ENCODE measurements around the gene CIC. TPM values are rescaled to one million over a fixed set of nuclear protein-coding genes. Genes with fewer than 3 reads are reported as not detected.
A peak's percentile ranks its signal among the peaks of the same experiment; 100 is the strongest.

The CIC gene
- total RNA-seq, 1 experiment from 2014 or later = 54.0 TPM

GRCh38 chr19:42281146-42281826 is 12.2 kb downstream of the CIC start:
- WGBS (ENCODE audit: extremely low coverage, insufficient read length, low lambda C conversion rate) = no CpG with 5 or more reads among the region's 25 CpGs
- Histone ChIP-seq H3K27me3 (ENCODE audit: insufficient read depth, low read length) (no peaks in the 10 kb centered on the region), H3K79me2 (ENCODE audit: insufficient read depth, low read length) (peaks cover 3% of the 10 kb centered on the region; the same call in 1 of the 2 replicates), H2BK20ac (ENCODE audit: low read depth, low read length, poor library complexity, severe bottlenecking) (no peak overlapping the region), H2AFZ (ENCODE audit: low read length) (no peak overlapping the region), H3K9me3 (ENCODE audit: control insufficient read depth, low read depth, low read length) (no peaks in the 10 kb centered on the region), H3K9ac (ENCODE audit: extremely low read depth, insufficient read length, low read length) (no peak overlapping the region), H3K23me2 (ENCODE audit: insufficient read length, low read depth, low read length, poor library complexity, severe bottlenecking) (peaks cover 19% of the 10 kb centered on the region), H3K79me1 (ENCODE audit: insufficient read depth, low read depth, low read length, poor library complexity, severe bottlenecking) (peaks cover 11% of the 10 kb centered on the region), H3K4ac (ENCODE audit: low read depth, low read length) (no peak overlapping the region), H2BK120ac (ENCODE audit: low read depth, low read length, poor library complexity, severe bottlenecking) (no peak overlapping the region), H4K91ac (ENCODE audit: insufficient read length, low read depth, low read length) (no peak overlapping the region), H3K23ac (ENCODE audit: insufficient read length, low read depth, low read length) (no peak overlapping the region), H2BK15ac (ENCODE audit: low read depth, low read length) (no peak overlapping the region), H3K56ac (ENCODE audit: insufficient read length, low read depth, low read length) (no peak overlapping the region), H4K20me1 (ENCODE audit: control insufficient read depth, insufficient read depth, insufficient read length) (peaks cover 3% of the 10 kb centered on the region), H2BK12ac (ENCODE audit: insufficient read length, low read depth, low read length) (no peak overlapping the region), H3K27ac (ENCODE audit: insufficient read length, low read depth, low read length) (no peak overlapping the region), H3K4me2 (ENCODE audit: insufficient read depth, insufficient read length, low read length) (peak overlapping the region; percentile 7), H3K4me1 (ENCODE audit: insufficient read depth, low read length) (peaks cover 8% of the 10 kb centered on the region; the same call in 1 of the 2 replicates), H2AK5ac (ENCODE audit: insufficient read length, low read length) (no peak overlapping the region), H2BK5ac (ENCODE audit: insufficient read length, low read length) (no peak overlapping the region), H4K8ac (replicated peaks; ENCODE audit: insufficient read length, low read depth, low read length) (no peak overlapping the region), H4K5ac (ENCODE audit: insufficient read length, low read depth, low read length) (no peak overlapping the region), H3K18ac (ENCODE audit: insufficient read length, low read depth, low read length) (no peak overlapping the region), H3K14ac (ENCODE audit: insufficient read depth, low read length) (no peak overlapping the region), H3T11ph (ENCODE audit: low read length) (no peak overlapping the region)
- H3K27ac Mint-ChIP-seq = peak overlapping the region in 2 of 3 experiments; percentile 71 to 91; a peak in 3 of 7 replicates
- TF ChIP-seq CTCF (conservative IDR thresholded peaks at IDR 0.05) = no peak
- peak overlapping the region; percentile 62 to 85 for H3K4me3 Mint-ChIP-seq
- H3K27me3 Mint-ChIP-seq (ENCODE audit: low read depth) = no peaks in the 10 kb centered on the region; the same call in 1 of the 2 replicates
- H3K36me3 Mint-ChIP-seq (ENCODE audit: insufficient read depth in 1 of 3, low read depth in 3 of 3) = peaks cover 4 to 6% (median 5%) of the 10 kb centered on the region in 3 experiments; a peak in 6 of 7 replicates
- H3K9me3 Mint-ChIP-seq = no peaks in the 10 kb centered on the region; a peak in 2 of 5 replicates
- DNase-seq = peak; percentile 52
- H3K4me1 Mint-ChIP-seq = peaks cover 40 to 49% of the 10 kb centered on the region in 2 experiments
